HUES6 (cell line): ENCODE results near the gene SLC4A4.

Source experiments
- H3K27ac ChIP-seq: 2 replicates; pipeline ENCODE4 v1.7.0; 2013; ENCODE audit warnings: low read depth, mild to moderate bottlenecking, low read length, inconsistent platforms
- H3K27me3 ChIP-seq: 2 replicates; pipeline ENCODE4 v1.6.1; 2013; ENCODE audit warnings: low read length; ENCODE audit not compliant: control insufficient read depth, insufficient read depth
- H3K36me3 ChIP-seq: 2 replicates; pipeline ENCODE4 v1.6.1; 2013; ENCODE audit warnings: low read length; ENCODE audit not compliant: control insufficient read depth, insufficient read depth
- H3K4me1 ChIP-seq: 2 replicates; pipeline ENCODE4 v1.6.1; 2013; ENCODE audit warnings: low read length; ENCODE audit not compliant: control insufficient read depth, insufficient read depth
- H3K4me3 ChIP-seq: 2 replicates; pipeline ENCODE4 v1.5.1; 2013; ENCODE audit warnings: low read depth, low read length
- H3K9ac ChIP-seq: one replicate; pipeline ENCODE4 v1.6.1; 2013; ENCODE audit warnings: mild to moderate bottlenecking, low read length
- H3K9me3 ChIP-seq: 2 replicates; pipeline ENCODE4 v1.6.1; 2013; ENCODE audit warnings: low read depth, low read length; ENCODE audit not compliant: control insufficient read depth, insufficient read depth

The SLC4A4 gene

DNA sequence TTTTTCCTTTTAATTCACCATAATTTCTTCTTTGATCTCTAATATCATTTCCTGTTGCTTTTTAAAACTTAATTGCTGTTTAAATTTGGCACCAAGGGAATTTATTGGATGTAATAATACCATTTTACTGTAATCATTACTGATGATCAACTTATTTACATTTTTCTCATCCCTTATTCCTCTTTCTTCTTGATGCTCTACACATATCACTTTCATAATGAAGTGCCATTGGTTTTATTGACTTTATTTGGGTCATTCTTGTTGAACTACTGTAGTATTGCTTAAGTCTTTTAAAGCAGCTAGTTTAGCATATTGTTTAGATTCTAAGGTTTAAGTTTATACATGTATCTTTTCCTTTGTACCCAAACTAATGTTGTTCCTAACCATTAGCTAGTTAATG lies 130.7 kb downstream of the SLC4A4 start:
- Histone ChIP-seq H3K27me3 (no peaks in the 10 kb centered on the region), H3K9ac (no peak overlapping the region), H3K36me3 (no peaks in the 10 kb centered on the region), H3K27ac (no peak overlapping the region), H3K4me1 (no peaks in the 10 kb centered on the region), H3K4me3 (no peak overlapping the region), H3K9me3 (no peaks in the 10 kb centered on the region)

DNA sequence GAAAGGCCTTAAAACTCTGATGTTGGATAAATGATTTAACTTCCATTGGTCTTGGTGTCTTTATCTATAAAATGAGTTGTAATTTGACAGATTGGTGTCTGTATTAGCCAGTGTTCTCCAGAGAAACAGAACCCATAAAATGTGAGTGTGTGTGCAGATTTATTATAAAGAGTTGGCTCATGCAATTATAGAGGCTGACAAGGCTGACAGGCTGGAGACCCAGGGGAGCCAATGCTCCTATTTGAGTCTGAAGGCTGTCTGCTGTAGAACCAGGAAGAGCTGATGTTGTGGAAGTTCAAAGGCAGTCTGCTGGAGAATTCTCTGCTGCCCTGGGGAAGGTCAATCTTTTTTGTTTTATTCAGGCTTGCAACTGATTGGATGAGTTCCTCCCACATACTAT lies 131.7 kb downstream of the SLC4A4 start:
- Histone ChIP-seq H3K27ac (no peak overlapping the region), H3K27me3 (no peaks in the 10 kb centered on the region)

DNA sequence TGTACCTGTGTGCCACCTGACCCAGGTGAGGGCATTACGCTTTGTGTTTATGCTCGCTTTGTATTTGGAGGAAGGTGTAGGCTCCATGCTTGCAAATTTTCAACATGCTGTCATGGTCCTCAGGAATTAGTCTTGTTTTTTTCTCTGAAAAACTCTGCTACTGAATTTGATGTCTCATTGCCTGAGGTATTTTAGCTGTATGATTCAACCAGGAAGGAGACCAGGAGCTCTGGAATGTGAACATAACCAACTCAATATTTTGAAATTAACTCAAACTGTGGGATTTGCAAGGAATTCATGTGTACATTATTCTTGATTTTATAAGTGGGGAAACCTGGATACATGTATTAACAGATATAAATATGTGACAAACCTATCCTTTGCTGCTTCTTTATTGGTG lies 134.1 kb downstream of the SLC4A4 start:
- Histone ChIP-seq H3K27ac (no peak overlapping the region), H3K4me1 (no peaks in the 10 kb centered on the region), H3K36me3 (no peaks in the 10 kb centered on the region), H3K4me3 (no peak overlapping the region), H3K27me3 (no peaks in the 10 kb centered on the region), H3K9ac (no peak overlapping the region), H3K9me3 (no peaks in the 10 kb centered on the region)

More for the DNA sequence above, 131.7 kb downstream of the SLC4A4 start:
- Histone ChIP-seq H3K4me3 (no peak overlapping the region), H3K4me1 (no peaks in the 10 kb centered on the region), H3K9ac (no peak overlapping the region), H3K36me3 (no peaks in the 10 kb centered on the region), H3K9me3 (no peaks in the 10 kb centered on the region)

DNA sequence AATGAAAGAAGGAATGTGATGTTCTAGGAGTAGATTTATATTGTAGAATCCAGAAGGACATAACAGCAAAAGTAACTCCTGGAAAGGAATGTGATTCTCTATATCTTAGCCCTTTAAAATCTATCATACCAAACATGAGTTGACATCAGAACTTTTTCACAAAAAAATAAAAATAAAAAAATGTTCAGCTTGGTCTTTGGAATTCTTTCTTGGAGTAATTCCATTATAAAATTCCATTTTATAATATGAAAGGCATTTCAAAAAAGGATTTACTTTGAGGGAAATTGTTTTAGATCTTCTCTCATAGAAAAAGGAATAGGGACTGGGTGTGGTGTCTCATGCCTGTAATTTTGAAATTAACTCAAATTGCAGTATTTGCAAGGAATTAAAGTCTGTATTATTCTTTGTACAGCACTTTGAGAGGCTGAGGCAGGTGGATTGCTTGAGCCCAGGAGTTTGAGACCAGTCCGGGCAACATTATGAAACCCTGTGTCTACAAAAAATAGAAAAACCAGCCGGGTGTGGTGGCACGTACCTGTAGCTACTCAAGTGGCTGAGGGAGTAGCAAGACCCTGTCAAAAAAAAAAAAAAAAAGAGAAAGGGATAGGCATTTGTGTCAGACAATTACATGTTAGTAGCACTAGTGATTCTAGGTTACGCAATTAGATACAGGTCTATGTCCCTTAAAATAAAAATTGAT lies 134.9 kb downstream of the SLC4A4 start:
- H3K4me3 ChIP-seq: no peak overlapping the region
- H3K27me3 ChIP-seq: no peaks in the 10 kb centered on the region
- no peaks in the 10 kb centered on the region for H3K4me1 ChIP-seq
- H3K36me3 ChIP-seq: no peaks in the 10 kb centered on the region
- no peaks in the 10 kb centered on the region for H3K9me3 ChIP-seq
- no peak overlapping the region for H3K9ac ChIP-seq
- H3K27ac ChIP-seq: no peak overlapping the region

DNA sequence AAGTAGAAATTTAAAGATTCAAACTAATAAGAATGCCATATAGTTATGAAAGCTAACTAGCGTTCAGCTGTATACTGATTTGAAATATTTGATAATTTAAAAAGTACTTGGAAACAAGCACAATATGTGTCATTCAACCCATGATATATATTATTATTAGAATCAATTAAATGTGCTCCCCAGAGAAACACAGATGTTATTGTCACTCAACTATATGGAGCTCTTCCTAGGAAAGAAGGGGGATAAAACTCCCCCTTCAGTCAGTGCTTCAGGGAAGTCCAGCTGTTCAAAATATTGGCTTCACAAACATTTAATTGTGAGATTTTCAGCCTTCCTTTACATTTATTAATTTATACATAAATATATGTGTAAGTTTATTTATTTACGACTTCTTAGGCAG lies 135.9 kb downstream of the SLC4A4 start:
- Histone ChIP-seq H3K27me3 (no peaks in the 10 kb centered on the region), H3K9ac (no peak overlapping the region), H3K4me3 (no peak overlapping the region), H3K4me1 (no peaks in the 10 kb centered on the region), H3K9me3 (no peaks in the 10 kb centered on the region), H3K27ac (no peak overlapping the region), H3K36me3 (no peaks in the 10 kb centered on the region)

DNA sequence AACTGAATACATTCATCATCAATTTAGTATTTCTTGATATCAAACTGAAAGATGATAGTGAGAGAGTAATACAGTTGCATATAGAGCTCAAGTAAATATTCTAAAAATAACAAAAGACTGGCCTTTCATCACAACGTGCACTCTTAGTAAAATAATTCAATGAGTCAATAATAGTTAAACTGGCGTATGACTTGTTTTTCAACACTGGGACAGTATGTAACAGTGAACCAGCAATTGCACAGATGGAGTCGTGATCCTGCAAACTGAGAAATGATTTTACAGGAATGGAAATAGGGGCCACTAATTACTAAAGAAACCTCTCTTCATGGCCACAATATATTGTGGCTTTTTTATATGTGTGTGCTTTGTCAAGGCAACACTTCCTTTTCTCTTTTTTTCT lies 137.4 kb downstream of the SLC4A4 start:
- no peak overlapping the region for H3K4me3 ChIP-seq
- no peaks in the 10 kb centered on the region for H3K36me3 ChIP-seq
- H3K27me3 ChIP-seq: no peaks in the 10 kb centered on the region
- H3K9ac ChIP-seq: no peak overlapping the region
- H3K27ac ChIP-seq: no peak overlapping the region
- H3K4me1 ChIP-seq: no peaks in the 10 kb centered on the region
- no peaks in the 10 kb centered on the region for H3K9me3 ChIP-seq

DNA sequence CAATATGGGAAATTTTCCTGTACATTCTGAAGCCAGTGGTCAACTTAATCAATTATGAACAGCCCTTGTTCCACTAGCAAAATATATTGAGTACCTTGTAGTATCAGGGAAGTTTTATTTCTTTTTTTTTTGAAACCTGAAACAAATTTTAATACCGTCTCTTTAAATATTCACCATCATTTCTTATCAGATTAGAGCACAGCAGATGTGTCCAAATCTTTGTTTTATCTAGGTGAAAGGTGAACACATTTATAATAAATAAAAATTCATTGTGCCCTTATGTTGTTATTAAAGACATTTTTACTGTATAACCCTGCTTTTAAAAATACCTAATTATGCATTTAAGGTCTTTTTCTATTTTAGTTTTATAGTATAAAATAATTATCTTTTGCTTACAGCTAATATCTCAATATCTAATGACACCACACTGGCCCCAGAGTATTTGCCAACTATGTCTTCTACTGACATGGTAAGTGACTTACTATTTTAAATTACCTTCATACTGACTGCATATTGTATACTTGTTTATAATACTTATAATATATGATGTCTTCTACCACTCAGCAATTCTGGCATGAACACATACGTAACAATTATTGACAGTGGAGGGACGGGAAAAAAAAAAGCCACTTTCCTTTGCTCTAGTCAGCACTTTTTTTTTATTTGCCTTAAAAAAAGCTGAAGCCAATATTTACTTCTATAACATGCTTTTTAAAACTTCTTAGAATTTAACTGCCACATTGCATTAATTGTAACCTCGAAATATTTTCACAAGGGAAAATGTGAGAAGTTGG lies 147.9 kb downstream of the SLC4A4 start:
- Histone ChIP-seq H3K4me3 (no peak overlapping the region), H3K27ac (no peak overlapping the region), H3K4me1 (no peaks in the 10 kb centered on the region), H3K9me3 (no peaks in the 10 kb centered on the region), H3K36me3 (no peaks in the 10 kb centered on the region), H3K9ac (no peak overlapping the region), H3K27me3 (no peaks in the 10 kb centered on the region)

DNA sequence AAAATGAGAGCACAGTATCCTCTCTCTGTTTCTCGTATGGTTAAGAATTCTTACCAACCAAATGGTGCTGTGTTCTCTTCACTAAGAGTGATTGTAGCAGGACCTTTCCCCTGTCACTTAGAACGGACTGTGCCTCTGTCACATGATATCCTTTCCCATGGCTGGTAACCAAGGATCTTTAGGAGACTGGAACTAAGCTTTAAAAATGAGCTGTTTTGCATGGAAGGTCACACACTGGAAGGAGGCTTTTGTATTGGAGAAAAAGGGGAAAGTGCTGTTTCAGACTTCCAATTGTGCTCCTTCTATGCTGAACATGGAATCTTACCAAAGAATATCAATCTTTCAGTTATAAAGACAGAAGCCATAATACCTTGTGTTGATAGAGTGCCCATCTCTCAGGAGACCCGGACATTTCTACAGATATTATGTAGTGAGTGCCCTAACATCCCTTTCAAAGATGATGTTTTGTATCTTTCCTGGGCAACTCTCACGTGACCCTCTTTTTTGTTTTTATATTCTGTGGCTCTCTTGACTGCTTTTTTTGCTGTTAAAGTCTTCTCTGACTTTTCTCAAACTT lies 148.6 kb downstream of the SLC4A4 start:
- Histone ChIP-seq H3K4me1 (no peaks in the 10 kb centered on the region), H3K4me3 (no peak overlapping the region), H3K27ac (no peak overlapping the region)

DNA sequence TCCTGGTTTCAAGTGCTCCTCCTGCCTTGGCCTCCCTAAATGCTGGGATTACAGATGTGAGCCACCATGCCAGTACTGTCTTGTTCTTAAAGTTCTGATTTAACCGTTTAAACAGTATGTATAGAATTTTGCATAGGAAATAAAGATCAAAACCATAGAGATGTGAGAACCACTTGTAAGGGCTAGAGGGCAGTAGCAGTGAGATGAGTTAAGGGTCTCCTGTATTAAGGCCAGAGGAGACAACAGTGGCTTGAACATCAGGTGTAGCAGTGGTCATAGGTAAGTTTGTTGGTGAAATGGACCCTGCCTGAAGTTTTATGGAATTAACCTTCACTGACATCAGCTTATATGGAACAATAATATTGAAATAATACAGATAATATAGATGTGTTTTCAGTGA lies 155.7 kb downstream of the SLC4A4 start:
- Histone ChIP-seq H3K4me1 (no peaks in the 10 kb centered on the region), H3K36me3 (no peaks in the 10 kb centered on the region), H3K27me3 (no peaks in the 10 kb centered on the region), H3K9me3 (no peaks in the 10 kb centered on the region), H3K27ac (no peak overlapping the region), H3K4me3 (no peak overlapping the region), H3K9ac (no peak overlapping the region)

More for the DNA sequence above, 148.6 kb downstream of the SLC4A4 start:
- no peaks in the 10 kb centered on the region for H3K9me3 ChIP-seq
- H3K9ac ChIP-seq: no peak overlapping the region
- no peaks in the 10 kb centered on the region for H3K27me3 ChIP-seq
- no peaks in the 10 kb centered on the region for H3K36me3 ChIP-seq

DNA sequence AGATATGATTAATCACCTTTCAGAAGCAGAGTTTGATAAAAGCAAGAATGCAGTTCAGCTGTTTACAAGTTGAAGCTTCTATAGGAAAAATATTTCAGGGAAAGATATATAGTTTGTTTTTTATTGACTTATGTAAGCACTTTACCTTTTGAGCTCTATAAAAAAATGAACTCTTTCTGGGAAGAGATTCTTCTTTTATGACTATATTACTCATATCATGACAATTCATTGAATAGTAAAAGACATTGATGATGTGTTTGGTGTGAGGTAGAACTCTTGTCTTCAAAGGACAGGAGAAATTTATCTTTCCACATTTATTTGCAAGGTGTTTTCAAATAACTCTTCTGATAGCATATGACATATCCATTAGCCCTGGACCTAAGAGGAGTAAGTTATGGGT lies 156.6 kb downstream of the SLC4A4 start:
- Histone ChIP-seq H3K4me1 (no peaks in the 10 kb centered on the region), H3K4me3 (no peak overlapping the region), H3K36me3 (no peaks in the 10 kb centered on the region), H3K27ac (no peak overlapping the region), H3K9me3 (no peaks in the 10 kb centered on the region), H3K27me3 (no peaks in the 10 kb centered on the region), H3K9ac (no peak overlapping the region)

DNA sequence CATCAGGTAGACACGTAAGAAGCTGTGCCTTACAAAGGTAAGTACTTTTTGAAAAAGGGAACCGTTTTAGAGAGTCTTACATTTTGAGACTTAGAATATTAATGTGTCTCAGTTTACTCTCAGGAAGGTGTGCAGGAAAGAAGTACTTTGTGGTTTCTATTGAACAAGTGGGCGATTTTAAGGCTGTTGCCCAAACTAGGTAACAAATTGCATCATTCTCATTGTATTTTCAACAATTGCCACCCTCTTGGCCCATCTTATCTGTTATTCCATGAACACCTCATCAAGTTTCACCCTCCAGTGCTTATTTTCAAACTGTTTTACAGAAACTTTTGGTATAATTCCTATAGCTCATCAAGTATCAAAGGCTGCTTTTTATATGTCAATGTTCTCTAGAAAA lies 158.3 kb downstream of the SLC4A4 start:
- no peaks in the 10 kb centered on the region for H3K27me3 ChIP-seq
- no peak overlapping the region for H3K4me3 ChIP-seq
- no peak overlapping the region for H3K27ac ChIP-seq
- H3K9me3 ChIP-seq: no peaks in the 10 kb centered on the region
- no peak overlapping the region for H3K9ac ChIP-seq
- H3K4me1 ChIP-seq: no peaks in the 10 kb centered on the region
- no peaks in the 10 kb centered on the region for H3K36me3 ChIP-seq
